Smooth muscle cell (in vitro differentiated cells): ENCODE data around the gene R3HDM2. TPM values are rescaled to one million over a fixed set of nuclear protein-coding genes. Genes with fewer than 3 reads are reported as not detected.
"Not testable (repeated sequence)": the region's sequence is repeated elsewhere in the genome, so short reads cannot be mapped to it uniquely, and the experiment has no call there.

Experiments
- DNase-seq: peaks from one replicate; lab custom pipeline; 2025; ENCODE audit not compliant: unreplicated experiment; lab: John Stamatoyannopoulos, UW
- H2AFZ ChIP-seq: fragments of 200-600 bp; sonication (generic); 2 replicates; pipeline ENCODE4 v1.6.0; 2016; ENCODE audit warnings: antibody characterized with exemption, low read depth, mild to moderate bottlenecking
- H3F3A ChIP-seq: fragments of 200-600 bp; sonication (generic); 2 replicates; pipeline ENCODE4 v1.6.0; 2017; ENCODE audit warnings: antibody characterized with exemption, low read depth
- H3K27ac ChIP-seq: fragments of 200-600 bp; sonication (generic); 2 replicates; pipeline ENCODE4 v1.5.1; 2016; ENCODE audit warnings: low read depth, mild to moderate bottlenecking
- H3K27me3 ChIP-seq: fragments of 200-600 bp; sonication (generic); 2 replicates; pipeline ENCODE4 v1.6.1; 2016; ENCODE audit warnings: low read depth, mild to moderate bottlenecking
- H3K36me3 ChIP-seq: fragments of 200-600 bp; sonication (generic); 2 replicates; pipeline ENCODE4 v1.5.1; 2016; ENCODE audit warnings: low read depth
- H3K4me1 ChIP-seq: fragments of 200-600 bp; sonication (generic); 2 replicates; pipeline ENCODE4 v1.5.1; 2016; ENCODE audit warnings: low read depth
- H3K4me2 ChIP-seq: fragments of 200-600 bp; sonication (generic); 2 replicates; pipeline ENCODE4 v1.6.0; 2016; ENCODE audit warnings: mild to moderate bottlenecking
- H3K4me3 ChIP-seq: fragments of 200-600 bp; sonication (generic); 2 replicates; pipeline ENCODE4 v1.5.1; 2016; ENCODE audit warnings: mild to moderate bottlenecking
- H3K79me2 ChIP-seq: fragments of 200-600 bp; sonication (generic); 2 replicates; pipeline ENCODE4 v1.6.0; 2016; ENCODE audit warnings: low read depth, mild to moderate bottlenecking
- H3K9ac ChIP-seq: fragments of 200-600 bp; sonication (generic); 2 replicates; pipeline ENCODE4 v1.6.0; 2016; ENCODE audit warnings: low read depth
- H3K9me3 ChIP-seq: fragments of 200-600 bp; sonication (generic); replicated peaks from 2 replicates; pipeline ENCODE4 v1.5.1; 2016; ENCODE audit warnings: low read depth
- H4K20me1 ChIP-seq: fragments of 200-600 bp; sonication (generic); 2 replicates; pipeline ENCODE4 v1.6.0; 2016; ENCODE audit warnings: low read depth
- CTCF ChIP-seq: fragments of 200-600 bp; sonication (generic); IDR thresholded peaks from 2 replicates; pipeline ENCODE4 v1.5.1; 2017; ENCODE audit warnings: borderline replicate concordance, mild to moderate bottlenecking, antibody characterized with exemption; ENCODE audit not compliant: insufficient read depth, poor library complexity, severe bottlenecking
- WGBS: methylation state at CpG from one replicate; pipeline ENCODE4 v1.1.7; 2016; ENCODE audit warnings: low lambda C conversion rate; 5-methylcytosine and 5-hydroxymethylcytosine counted together
- polyA plus RNA-seq: library from polyadenylated mRNA; unstranded; fragments of >200 nt; fragmentation: Nextera tagmentation; extraction: Ambion mirVana; gene quantifications from 2 replicates; pipeline ENCODE4 v1.2.1, GENCODE V29; 2016
- total RNA-seq: library from RNA; depleted of rRNA; stranded (reverse); fragments of >200 nt; gene quantifications from 2 replicates; pipeline ENCODE4 v1.2.3, GENCODE V29; 2014

Gene R3HDM2
- total and polyA plus RNA-seq, 2 experiments from 2014 or later = 12.2 to 16.0 TPM

GRCh38 chr12:57446292-57446960 lies 15.6 kb upstream of the R3HDM2 start:
- no peak overlapping the region for H2AFZ ChIP-seq
- H3K9ac ChIP-seq = no peak overlapping the region
- no peak overlapping the region for H3K4me3 ChIP-seq
- H3K9me3 ChIP-seq = no peaks in the 10 kb centered on the region
- WGBS = 98% methylated on average over 6 of the region's 6 CpGs
- H3F3A ChIP-seq = no peaks in the 10 kb centered on the region
- H4K20me1 ChIP-seq = no peaks in the 10 kb centered on the region
- no peak for DNase-seq
- no peaks in the 10 kb centered on the region for H3K36me3 ChIP-seq
- H3K79me2 ChIP-seq = no peaks in the 10 kb centered on the region
- H3K27me3 ChIP-seq = no peaks in the 10 kb centered on the region
- no peaks in the 10 kb centered on the region for H3K4me1 ChIP-seq
- TF ChIP-seq CTCF = no peak
- H3K4me2 ChIP-seq = no peak overlapping the region
- no peak overlapping the region for H3K27ac ChIP-seq

- WGBS = 83% methylated on average over 5 of the region's 5 CpGs
- no peak overlapping the region for H2AFZ ChIP-seq
- no peak for TF ChIP-seq CTCF
Observed at GRCh38 chr12:57444744-57445143, 13.9 kb upstream of the R3HDM2 start.

GRCh38 chr12:57444337-57444736 lies 13.5 kb upstream of the R3HDM2 start:
- not testable (repeated sequence) for H3K27ac ChIP-seq, DNase-seq

More at GRCh38 chr12:57444744-57445143, 13.9 kb upstream of the R3HDM2 start:
- Histone ChIP-seq H3K79me2 (no peaks in the 10 kb centered on the region), H4K20me1 (no peaks in the 10 kb centered on the region), H3K27ac (no peak overlapping the region), H3K36me3 (no peaks in the 10 kb centered on the region), H3K27me3 (no peaks in the 10 kb centered on the region), H3K4me2 (no peak overlapping the region), H3K9ac (no peak overlapping the region), H3F3A (no peaks in the 10 kb centered on the region), H3K4me1 (no peaks in the 10 kb centered on the region), H3K9me3 (no peaks in the 10 kb centered on the region), H3K4me3 (no peak overlapping the region)
- no peak for DNase-seq

GRCh38 chr12:57441846-57442427 lies 11.1 kb upstream of the R3HDM2 start:
- no peaks in the 10 kb centered on the region for H3K79me2 ChIP-seq
- H3K4me1 ChIP-seq = no peaks in the 10 kb centered on the region
- no peak for TF ChIP-seq CTCF
- no peak overlapping the region for H3K4me3 ChIP-seq
- no peak overlapping the region for H2AFZ ChIP-seq
- H3K27me3 ChIP-seq = no peaks in the 10 kb centered on the region
- H3K9ac ChIP-seq = no peak overlapping the region
- no peaks in the 10 kb centered on the region for H3F3A ChIP-seq
- 82% methylated on average over 1 of the region's 1 CpG for WGBS
- no peak for DNase-seq
- no peaks in the 10 kb centered on the region for H3K9me3 ChIP-seq
- no peak overlapping the region for H3K27ac ChIP-seq
- H3K36me3 ChIP-seq = no peaks in the 10 kb centered on the region
- H3K4me2 ChIP-seq = no peak overlapping the region
- no peaks in the 10 kb centered on the region for H4K20me1 ChIP-seq

More at GRCh38 chr12:57444337-57444736, 13.5 kb upstream of the R3HDM2 start:
- 83% methylated on average over 6 of the region's 6 CpGs for WGBS
- not testable (repeated sequence) for H3K4me1 ChIP-seq, H2AFZ ChIP-seq, H3K9ac ChIP-seq, H3K4me3 ChIP-seq, H3K4me2 ChIP-seq, H4K20me1 ChIP-seq, H3K27me3 ChIP-seq, H3F3A ChIP-seq, H3K36me3 ChIP-seq, H3K79me2 ChIP-seq, H3K9me3 ChIP-seq

- H3K4me2 ChIP-seq, DNase-seq, H3K9me3 ChIP-seq, H3F3A ChIP-seq, H4K20me1 ChIP-seq, H3K9ac ChIP-seq, H3K36me3 ChIP-seq, H3K27me3 ChIP-seq, H2AFZ ChIP-seq, H3K4me1 ChIP-seq, H3K79me2 ChIP-seq, H3K27ac ChIP-seq, H3K4me3 ChIP-seq: not testable (repeated sequence)
- WGBS = 90% methylated on average over 2 of the region's 2 CpGs
Observed at GRCh38 chr12:57441393-57441792, 10.6 kb upstream of the R3HDM2 start.
